Activated naive CD4-positive, alpha-beta T cell treated with Interleukin-2 at 50 U/mL for 16 hours (primary cell): ENCODE measurements around the gene MAP2K2.
"Not testable (repeated sequence)": the region's sequence is repeated elsewhere in the genome, so short reads cannot be mapped to it uniquely, and the experiment has no call there.

Experiments used
- DNase-seq: peaks from one replicate; pipeline ENCODE4 v3.0.0-alpha.2; 2020

MAP2K2 gene

DNA sequence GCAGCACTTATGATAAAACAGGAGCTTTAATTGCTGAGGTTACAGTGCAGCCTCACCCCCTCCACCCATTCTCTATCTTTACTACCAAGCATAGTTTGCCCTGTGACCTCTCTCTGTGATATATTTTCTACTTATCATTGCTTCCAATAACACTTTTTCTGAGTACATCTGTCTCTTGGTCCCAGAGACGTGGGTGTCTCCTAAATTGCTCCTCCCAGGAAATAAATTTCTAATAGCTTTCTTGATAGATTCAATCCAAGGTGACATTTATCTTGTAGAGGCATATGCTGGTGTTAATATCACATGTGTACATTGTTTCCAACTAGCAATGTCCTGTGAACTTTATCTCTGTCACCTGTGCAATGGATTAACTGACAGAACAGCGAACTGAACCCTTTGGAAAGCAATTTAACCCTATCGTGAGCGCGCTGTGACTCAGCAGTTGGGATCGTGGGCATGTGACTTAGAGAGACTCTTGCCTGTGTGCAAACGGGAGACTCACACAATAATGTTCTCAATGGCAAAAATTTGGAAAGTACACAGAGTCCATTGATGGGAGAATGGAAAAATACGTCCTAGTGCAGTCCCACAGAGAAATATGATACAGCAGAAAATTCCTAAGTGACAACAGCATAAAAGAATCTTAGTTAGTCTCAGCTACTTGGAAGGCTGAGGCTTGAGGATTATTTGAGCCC is 7.0 kb upstream of the MAP2K2 start:
- no peak for DNase-seq

DNA sequence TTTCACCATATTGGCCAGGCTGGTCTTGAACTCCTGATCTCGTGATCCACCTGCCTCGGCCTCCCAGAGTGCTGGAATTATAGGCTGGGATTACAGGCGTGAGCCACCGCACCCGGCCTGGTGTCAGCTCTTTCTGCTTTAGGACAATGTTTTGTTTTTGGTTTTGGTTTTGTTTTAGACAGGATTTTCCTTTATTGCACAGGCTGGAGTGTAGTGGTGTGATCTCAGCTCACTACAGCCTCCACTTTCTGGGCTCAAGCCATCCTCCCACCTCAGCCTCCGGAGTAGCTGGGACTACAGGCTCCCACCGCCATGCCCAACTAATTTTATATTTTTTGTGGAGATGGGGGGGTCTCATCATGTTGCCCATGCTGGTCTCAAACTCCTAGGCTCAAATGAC is 5.1 kb upstream of the MAP2K2 start:
- not testable (repeated sequence) for DNase-seq

DNA sequence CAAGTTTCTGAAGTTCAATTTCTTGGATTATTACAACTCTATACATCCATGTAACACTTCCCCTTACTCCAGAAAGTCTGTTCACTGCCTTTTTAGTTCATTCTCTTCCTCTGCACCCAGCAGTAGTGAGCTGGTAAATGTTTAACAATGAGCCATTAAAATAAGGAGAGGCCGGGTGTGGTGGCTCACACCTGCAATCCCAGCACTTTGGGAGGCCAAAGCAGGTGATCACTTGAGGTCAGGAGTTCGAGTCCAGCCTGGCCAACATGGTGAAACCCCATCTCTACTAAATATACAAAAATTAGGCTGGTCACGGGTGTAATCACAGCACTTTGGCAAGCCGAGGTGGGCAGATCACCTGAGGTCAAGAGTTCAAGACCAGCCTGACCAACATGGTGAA is 3.4 kb upstream of the MAP2K2 start:
- DNase-seq: not testable (repeated sequence)

DNA sequence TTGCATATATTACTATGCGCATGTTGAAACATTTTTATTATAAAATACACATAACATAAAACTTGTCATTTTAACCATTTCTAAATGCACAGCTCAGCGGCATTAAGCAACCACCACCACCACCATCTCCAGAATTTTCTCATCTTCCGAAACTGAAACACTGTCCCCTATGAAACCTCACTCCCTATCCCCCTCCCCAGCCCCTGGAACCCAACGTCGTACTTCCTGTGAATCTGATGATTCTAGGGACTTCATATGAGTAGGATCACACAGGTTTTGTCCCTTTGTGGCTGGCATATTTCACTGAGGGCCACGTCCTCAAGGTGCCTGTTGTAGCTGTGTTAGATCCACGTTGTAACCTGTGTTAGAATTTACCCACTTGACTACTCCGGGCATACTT is 716 bp upstream of the MAP2K2 start:
- DNase-seq: no peak

DNA sequence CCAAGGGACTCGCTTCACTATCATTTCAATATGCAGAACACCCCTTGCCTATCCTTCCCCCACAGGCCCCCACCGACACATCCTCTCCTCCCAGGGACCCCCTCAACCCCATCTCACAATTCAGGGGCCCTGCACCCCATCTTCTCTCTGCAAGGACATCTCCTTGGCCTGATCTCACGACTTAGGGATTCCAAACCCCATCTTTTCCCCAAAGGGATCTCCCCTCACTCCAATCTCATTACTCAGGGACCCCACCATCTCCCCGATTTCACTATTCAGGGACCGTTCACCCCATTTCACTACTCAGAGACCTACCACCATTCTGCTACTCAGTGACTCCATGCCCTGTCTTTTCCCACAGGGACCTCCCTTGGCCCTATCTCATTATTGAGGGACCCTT is 1.4 kb downstream of the MAP2K2 start:
- DNase-seq: no peak

DNA sequence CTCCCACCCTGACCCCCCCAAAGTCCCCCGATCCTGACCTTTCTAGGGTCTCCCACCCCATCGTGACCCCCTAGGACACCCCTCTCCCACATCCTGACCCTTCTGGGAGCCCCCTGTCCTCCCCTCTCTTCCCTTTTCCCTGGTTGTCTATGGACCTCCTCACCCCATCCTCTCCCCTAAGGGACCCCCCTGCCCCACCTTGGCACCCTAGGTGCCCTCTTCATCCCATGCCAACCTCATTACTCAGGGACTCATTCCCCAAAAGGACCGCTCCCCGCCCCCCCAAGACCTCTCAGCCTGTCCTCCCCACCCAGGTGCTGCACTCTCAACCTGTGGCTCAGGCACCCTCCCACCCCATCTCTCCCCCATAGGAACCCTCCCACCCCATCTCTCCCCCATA is 2.1 kb downstream of the MAP2K2 start:
- DNase-seq: no peak

DNA sequence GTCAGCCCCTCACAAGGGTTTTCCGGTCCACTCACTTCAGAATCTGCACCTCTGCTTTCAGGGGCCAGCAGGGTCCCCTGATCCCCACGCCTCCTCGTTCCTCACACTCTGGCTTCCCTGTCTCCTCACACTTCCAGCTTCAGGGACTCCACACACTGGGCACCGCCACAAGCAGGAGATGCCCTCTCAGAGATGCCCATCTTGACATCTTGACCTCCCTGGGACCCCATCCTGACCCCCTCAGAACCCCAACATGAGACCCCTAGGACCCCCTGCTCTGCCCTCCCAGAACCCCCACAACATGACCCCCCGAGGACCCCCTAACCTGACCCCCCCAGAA is 2.7 kb downstream of the MAP2K2 start:
- no peak for DNase-seq

DNA sequence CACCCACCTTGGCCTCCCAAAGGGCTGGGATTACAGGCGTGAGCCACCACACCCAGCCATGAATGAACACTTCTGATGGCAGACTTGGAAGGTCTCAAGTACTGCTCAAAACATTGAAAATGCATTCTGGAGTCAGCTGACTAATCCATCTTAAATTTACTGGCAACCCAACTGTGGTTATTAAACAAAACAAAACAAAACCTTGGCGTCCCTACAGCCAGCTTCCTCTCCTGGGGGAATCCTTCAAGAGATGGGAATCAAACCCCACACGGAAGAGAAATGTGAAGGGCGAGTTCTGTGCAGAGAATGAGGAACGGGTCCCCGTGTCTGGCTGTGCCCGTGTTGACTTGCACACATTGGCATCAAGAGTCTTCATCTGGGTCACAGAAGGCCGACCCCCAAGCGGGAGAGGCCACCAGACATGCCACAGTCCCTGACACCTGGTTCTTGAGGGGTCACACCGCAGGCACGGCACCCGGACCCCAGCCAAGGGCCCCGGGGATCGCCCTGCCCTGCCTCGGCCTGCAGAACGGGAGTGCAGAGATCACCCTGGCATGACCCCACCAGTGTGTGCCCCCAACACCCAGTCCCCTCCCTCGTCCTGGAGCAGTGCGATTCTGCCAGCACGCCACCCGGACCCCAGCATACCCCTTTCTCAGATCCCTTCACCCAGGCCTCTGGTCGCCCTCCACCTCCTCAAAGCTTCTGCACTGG is 3.2 kb downstream of the MAP2K2 start:
- DNase-seq: no peak

DNA sequence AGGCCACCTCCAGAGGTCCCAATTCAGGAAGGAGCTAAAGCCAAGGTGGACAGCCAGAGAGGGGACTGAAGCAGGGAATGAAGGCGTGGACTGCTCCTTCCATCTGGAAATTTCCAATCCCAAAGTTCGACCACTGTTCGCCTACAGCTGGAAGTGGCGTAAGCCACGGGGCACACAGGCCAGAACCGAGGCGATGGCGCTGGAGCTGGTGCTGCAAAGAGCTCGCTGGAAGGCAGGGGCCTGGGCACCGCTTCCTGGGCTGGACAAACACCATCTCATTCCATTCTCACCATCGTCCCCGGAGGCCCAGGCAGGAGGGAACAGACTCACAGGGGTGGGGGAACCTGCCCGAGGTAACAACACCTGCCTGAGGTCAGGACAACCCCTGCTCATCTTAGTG is 4.2 kb downstream of the MAP2K2 start:
- no peak for DNase-seq

DNA sequence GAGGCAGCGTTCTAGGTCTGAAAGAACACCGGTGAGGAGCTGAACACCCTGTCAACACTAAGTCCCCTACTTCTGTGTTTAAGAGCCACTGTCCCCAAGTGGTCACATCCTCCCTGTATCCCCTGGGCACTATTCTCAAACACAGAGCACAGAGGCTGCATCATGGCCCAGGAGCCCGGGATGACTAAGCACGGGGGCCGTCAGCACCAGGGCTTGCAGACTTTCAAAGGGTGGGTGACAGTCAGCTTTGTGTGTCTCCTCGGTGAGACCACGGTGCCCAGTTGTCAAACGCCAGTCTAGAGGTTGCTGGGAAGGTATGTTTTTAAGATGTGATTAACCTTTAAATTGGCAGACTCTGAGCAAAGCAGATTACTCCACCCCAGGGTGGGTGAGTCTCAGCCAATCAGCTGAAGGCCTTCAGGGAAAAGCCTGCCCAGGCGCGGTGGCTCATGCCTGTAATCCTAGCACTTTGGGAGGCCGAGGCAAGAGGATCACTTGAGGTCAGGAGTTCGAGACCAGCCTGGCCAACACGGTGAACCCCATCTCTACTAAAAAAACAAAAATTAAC is 8.0 kb downstream of the MAP2K2 start:
- DNase-seq: no peak

DNA sequence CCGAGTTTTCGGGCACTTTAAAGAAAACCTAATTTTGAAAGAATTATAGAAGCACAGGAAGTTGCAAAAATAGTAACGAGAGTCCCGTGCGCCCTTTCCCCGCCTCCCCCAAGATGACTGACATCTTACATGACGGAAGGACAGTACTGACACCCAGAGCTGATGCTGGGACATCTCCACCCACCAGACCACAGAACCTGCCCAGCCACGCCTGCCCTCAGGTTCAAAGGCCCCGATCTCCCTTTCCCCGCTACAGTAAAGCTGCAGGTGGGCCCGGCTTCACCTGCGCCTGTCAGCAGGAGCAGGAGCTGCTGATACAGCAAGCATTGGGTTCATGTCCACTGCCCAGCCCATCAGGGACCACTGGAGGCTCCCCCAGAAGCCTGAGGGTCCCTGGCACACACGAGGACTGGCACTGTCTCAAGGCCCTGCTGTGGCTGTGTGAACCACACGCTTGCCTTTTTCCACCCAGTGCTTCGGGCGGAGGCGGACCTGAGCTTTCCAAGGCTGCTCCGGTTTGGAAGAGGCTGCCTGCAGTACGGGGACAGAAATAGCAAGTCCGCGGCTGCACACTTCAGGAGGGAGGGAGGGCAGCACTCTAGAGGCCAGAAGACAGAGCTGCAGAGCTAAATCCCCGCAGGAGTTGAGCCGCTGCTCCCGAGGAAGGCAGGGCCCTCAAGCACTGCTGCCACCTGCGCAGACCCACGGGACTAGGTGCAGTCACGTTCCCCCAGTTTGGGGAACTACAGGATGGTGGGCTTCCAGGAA is 8.7 kb downstream of the MAP2K2 start:
- DNase-seq: peak; percentile 53

DNA sequence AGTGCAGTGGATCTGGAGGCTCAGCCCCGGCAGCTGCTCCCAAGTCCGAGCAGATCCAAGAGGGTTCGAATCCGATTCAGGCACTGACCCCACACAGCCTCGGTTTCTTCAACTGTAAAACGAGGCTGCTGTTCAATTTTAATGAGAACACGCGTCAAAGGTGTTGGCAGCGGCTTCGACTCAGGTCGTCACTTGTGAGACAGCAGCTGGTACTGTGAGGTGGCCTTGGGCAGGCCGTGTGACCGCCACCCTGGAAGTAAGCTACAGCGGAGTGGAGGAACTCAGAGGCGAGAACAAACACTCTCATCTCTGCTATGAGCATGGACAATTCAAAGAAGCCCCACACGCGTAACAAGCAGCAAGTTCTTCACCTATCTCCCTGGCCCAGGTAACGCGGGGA is 9.7 kb downstream of the MAP2K2 start:
- no peak for DNase-seq

DNA sequence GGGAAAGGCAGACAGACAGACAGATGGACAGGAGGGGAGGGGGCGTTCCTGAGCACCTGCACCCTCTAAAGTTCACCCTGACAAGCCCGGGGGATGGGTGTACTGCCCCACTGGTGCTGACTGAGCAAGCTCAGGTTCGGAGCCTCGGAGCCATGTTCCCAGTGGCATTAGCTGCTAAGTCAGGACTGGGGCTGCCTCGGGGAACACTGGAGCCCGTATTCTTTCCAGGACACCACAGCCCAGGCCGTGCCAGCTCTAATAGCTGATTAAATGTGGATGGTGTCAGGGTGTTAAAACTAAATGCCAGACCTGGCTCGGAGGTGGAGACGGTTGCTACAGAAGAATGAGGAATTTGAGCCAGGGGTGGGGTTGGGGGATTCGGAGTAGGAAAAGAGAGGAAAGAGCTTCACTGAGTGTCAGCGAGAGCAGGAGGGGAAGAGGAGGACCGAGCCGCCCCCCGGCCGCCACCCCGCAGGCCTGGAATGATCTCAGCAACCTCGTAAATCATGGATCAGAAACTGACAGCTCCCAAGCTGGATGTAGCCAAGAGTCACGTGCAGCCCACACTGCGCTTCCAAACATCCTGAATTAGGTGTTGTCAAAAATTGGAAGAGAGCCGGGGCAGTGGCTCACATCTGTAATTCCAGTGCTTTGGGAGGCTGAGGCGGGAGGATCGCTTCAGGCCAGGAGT is 10.4 kb downstream of the MAP2K2 start:
- no peak for DNase-seq

DNA sequence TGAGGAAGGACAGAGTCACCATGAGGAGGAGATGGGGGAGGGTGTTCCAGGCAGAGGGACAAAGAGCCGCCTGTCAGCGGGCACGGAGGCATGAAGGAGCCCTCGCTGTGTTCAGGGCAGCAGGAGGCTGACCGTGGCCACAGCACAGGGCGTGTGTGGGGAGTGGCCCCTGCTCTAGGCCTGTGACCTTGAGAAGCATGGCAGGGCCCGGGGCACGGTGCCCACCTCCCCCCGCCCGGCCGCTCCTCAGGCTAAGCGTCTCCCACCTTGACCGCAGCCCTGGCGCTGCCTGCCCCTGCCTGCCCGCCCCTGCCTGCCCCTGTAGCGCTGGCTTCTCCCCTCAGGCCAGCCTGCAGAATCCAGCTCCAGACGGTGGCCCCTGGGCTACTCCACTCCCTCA is 11.6 kb downstream of the MAP2K2 start:
- DNase-seq: no peak

DNA sequence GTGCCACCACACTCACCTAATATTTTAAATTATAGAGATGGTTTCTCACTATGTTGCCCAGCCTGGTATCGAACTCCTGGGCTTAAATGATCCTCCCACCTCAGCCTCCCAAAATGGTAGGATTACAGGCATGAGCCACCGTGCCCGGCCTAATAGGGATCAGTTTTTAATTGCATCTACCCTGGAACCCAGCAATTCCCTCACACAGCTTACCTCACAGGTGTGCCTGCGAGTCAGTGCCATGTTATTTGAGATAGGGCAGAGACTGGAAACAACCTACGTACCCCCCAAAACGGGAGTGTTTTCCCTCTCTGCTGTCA is 14.3 kb downstream of the MAP2K2 start:
- DNase-seq: no peak

DNA sequence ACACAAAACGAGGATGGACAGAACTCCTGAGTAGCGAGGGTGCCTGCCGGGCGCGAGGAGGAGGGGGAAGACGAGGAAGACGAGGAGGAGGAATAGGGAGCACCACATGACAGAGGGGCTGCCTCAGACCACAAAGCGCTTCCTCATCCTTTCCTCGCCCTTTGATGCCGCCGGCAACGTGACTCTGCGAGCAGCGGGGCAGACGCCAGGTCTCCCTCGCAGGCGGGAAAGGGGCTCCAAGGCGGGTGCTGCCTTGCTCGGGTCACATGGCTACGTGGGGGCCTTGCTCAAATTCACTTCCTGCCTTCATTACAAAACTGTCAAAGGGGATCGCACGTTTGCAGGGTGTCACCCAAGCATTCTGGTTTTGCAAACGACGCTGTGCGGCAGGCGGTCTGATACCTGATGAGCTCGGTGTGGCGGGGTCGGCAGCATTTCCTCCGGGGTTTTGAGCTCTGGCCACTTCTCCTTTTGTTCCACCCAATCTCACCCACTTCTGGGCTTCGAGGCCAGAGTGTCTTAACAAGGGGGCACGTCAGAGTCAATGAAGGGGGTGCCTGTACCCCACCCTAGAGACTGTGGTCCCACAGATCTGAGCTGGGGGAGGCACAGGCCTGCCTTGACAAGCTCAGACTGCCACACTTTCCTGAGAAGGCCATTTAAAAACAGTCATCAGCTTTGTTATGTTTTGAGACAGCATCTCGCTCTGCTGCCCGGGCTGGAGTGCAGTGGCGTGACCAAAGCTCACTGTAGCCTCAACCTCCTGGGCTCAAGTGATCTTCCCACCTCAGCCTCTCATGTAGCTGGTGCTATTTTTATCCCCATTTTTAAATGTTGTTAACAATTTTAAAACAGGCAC is 14.9 kb downstream of the MAP2K2 start:
- DNase-seq: peak; percentile 50

DNA sequence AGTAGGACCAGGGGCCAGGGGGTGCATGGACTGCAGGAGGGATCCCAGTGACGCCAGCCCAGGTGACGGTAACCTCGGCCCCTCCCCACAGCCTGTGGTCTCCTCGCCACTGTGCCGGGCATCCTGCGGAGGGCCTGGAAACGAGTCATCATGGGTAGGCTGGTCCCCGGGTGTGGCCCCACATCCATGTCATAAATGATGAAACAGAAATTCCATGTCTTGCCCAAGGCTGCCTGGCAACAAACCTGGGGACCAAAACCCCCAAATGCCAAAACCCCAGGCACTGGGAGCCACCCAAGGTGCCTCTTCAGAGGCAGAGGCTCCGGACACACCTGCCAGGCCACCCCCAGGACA is 20.9 kb downstream of the MAP2K2 start:
- DNase-seq: no peak

DNA sequence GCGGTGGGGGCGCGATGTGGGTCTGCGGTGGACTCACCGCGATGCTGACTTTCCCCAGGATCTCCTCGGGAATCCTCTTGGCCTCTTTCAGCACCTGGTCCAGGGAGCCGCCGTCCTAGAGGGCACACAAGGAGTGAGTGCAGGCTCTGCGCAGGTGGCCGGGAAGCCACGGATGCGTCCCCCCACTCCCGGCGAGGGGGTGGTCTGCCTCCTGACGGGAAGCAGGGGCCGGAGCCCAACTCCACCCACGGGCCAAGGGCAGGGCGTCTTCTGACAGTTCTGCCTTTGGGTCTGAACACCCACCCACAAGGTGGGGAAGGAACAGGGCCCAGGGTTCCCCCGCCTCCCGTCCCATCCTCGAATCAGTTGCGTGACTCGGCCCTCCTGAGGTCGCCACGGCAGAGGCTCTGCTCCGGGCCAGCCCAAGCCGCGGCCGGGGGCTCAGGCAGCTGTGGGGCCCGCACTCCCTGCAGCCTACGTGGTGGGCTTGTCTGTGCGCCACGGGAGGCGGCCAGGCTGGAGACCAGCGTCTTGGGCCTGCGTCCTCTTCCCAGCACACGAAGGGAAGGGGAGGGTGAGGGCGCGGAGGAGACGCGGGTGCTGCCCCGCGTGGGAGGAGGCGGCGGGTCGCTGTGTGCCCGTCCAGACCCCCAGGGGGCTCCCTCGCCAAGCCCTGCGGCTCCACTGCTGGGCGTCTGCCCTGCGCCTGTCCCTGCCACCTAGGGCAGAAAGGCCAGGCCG is 21.4 kb downstream of the MAP2K2 start:
- DNase-seq: no peak

DNA sequence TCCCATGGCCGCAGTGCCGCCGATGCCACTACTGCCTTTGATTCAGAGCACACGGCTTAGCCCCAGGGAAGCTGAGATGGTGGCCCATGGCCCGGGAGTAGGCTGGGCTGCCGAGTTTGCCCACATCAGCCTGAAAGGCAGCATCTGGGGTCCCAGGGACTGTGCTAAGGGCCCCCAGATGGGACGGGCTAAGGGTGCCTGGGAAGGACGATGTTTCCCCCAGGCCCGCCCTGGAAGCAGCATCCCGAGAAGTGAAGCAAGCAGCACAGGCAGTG is 22.5 kb downstream of the MAP2K2 start:
- DNase-seq: no peak

DNA sequence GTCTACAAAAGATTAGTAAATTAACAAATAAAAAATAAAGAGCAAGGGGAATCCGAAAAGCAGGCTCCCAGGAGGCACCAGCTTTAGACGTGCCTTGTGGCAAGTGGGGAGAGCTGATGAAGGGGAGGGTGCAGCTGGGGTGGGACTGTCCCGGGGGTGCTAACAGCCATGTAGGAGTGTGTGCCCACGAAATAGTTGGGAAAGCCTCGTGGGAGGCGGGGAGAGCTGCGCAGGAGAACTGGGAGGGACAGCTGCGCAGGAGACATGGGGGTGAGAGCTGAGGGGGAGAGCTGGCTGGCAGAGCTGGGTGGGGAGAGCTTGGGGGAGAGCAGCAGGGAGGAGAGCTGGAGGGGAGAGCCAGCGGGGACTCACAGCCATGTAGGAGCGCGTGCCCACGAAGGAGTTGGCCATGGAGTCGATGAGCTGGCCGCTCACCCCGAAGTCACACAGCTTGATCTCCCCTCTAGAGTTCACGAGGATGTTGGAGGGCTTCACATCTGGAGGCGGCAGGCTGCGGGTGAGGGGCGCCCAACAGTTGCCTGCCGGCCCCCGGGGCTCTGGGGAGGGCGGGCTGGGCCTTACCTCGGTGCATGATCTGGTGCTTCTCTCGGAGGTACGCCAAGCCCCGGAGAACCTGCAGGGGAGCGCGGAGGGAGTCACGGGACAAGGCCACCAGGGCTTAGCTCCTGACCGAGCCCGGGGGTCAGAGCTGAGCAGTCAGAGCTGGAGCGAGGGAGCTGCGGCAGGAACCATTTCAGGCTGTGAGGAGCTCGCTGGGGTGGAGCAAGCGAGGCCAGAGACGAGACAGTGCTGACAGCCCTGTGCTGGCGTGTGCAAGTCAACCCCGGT is 23.1 kb downstream of the MAP2K2 start:
- no peak for DNase-seq
